H4 (cell line): ENCODE results near the gene METTL22. TPM values are rescaled to one million over a fixed set of nuclear protein-coding genes. Genes with fewer than 3 reads are reported as not detected.
A peak's percentile ranks its signal among the peaks of the same experiment; 100 is the strongest.

Experiments used
- DNase-seq: peaks from one replicate; pipeline ENCODE4 v3.0.0-alpha.2; 2015; ENCODE audit warnings: low spot score
- total RNA-seq: library from RNA; depleted of rRNA; stranded (reverse); fragments of >200 nt; shearing (Covaris generic); gene quantifications from 2 replicates; pipeline ENCODE4 v1.2.3, GENCODE V29; 2014

Gene METTL22
- total RNA-seq, 1 experiment from 2014 or later = 17.1 TPM

DNA sequence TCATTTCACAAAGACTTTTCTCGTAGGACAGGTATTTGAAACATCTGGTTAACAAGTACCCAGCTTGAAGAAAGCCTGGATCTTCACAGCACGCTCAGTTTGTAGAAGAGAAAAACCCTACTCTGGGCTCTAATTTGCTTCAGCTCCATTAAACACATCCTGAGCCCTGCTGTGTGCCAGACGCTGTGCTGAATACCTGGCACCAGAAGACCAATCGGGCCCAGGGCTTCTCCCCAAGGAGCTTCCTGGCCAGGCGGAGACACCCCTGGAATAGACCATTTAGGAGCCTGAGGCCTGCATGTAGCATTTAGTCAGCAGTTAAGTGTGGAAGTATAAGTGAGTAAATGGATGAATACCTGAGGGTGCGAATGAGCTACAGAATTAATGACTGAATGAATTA lies 44.0 kb downstream of the METTL22 start:
- DNase-seq = no peak

DNA sequence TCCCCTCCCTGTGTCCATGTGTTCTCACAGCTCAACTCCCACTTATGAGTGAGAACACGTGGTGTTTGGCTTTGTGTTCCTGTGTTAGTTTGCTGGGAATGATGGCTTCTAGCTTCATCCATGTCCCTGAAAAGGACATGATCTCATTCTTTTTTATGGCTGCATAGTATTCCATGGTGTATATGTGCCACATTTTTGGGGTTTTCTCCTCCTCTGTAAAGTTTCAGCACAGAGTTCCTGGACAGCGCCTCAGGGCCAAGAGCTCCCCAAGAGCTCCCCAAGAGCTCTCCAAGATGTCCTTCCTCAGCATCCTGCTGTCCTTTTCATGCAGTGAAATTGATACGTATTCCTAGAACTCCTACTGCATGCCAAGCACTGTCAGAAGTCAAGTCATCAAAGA lies 46.0 kb downstream of the METTL22 start:
- no peak for DNase-seq

DNA sequence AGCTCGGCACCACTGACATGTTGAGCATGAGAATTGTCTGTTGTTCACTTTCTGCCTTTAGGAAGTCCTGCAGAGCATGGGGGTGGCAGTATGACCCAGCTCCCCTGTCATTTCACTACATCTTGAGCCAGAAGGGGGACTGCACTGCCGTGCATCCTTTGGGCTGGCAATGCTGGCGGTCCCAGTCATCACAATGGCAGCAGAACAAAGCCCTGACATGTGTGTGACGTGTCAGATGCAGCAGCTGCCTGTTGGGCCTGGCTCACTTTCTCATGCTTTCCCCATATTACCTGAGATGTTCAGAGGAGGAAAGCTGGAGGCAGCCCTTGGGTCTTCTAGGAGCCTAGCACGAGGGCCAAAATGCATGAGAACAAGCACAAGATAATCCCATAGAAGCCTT lies 46.6 kb downstream of the METTL22 start:
- DNase-seq = no peak

DNA sequence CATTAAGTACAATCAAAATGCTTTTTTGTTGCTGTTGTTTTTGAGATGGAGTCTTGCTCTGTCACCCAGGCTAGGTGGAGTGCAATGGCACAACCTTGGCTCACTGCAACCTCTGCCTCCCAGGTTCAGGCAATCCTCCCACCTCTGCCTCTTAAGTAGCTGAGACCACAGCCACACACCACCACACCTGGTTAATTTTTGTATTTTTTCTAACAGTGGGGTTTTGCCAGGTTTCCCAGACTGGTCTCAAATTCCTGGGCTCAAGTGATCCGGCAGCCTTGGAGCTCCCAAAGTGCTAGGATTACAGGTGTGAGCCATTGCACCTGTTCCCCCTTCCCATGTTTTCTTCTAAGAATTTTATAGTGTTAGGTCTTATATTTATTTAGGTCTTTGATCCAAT lies 48.0 kb downstream of the METTL22 start:
- no peak for DNase-seq

DNA sequence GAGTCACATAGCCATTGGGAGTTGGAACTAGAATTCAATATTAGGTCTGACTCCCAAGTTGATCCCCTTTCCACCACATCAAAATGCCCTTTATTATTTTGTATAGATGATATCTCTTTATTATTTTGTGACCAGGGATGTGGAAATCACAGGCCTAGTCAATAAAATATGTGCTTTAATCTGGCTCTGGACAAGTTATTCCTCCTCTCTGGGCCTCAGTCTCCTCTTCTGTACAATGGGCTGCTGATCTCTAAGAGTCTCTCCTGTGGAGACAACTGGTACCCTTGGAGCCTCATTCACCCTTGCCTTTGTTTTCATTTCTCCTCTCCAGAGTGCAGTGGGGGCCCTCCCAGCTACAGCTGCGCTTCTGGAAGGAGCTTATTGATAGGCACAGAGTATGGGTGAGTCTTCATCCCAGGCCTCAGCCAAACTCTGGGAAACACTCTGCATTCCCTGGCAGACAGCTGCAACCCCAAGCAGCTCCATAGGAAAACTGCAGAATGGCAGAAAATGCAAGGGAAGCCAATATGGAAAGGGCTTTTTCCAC lies 48.6 kb downstream of the METTL22 start:
- no peak for DNase-seq

DNA sequence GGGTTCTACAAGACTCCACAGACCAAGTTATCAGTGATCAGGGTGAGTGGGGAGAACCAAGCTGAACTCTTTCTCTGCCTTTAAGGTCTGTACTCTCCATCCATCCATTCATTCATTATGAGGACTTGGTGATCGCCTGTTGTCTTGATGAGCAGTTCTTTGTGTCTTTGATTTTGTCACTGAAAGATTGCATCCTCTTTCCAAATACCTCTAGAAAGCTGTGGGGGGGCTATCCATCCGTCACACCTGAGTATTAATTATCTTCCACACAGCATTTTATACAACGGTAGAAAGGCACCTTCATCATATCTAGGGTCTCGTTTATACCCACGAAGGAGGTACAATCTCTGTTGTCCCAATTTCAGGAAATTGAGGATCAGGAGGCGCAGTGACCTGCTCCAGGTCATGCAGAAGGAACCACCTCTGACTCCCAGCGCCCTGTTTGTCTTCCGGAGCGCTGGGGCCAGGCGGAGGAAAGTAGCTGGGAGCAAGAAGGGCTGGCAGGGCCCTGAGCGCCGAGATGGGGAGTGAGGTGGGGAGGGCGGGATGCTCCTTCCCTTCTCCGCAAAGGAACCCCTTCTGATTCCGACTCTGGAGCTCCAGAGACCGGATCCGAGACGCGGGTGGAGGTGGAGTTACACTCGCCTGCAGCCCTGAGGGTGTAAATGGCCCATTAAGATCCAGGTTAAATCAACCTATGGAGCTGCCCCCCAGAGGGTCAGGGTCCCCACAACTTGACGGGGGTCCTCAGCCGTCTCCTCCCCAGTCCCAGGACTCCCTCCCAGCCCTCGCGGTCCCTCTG lies 52.3 kb downstream of the METTL22 start:
- no peak for DNase-seq

DNA sequence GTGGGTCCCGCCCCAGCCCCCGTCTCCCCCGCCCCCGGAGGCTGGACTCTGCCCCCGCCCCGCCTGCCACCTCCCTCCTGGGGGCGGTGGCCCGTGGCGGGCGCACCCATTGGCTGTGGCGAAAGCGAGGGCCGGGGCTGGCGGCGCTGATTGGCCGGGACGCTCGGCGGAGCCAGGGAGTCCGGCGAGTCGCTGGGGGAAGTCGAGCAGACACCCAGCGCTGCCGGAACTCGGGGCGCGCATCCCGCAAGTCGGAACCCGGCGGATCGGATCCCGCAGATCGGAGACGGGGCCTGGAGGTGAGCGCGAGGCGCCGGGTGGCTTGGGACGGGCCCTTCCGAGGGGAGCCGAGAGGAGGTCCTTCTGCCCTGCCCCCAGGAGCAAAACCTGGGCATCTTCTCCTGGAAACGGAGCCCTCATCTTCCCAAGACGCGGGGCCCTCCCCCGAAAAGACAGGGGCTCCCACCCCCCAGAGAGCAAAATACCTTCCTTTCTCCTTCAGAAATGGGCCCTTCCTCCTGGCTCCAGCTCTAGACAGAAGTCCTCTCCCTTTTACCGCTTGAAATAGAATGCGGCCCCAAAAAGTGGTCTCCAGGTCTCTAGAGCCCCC lies 53.0 kb downstream of the METTL22 start, which contains the start of gene ABAT:
ABAT (plus strand) TSS at position 205 of the 610 bp plus-strand sequence. CDS start 61,123 bp downstream, outside the sequence.
- DNase-seq = peak; percentile 56

DNA sequence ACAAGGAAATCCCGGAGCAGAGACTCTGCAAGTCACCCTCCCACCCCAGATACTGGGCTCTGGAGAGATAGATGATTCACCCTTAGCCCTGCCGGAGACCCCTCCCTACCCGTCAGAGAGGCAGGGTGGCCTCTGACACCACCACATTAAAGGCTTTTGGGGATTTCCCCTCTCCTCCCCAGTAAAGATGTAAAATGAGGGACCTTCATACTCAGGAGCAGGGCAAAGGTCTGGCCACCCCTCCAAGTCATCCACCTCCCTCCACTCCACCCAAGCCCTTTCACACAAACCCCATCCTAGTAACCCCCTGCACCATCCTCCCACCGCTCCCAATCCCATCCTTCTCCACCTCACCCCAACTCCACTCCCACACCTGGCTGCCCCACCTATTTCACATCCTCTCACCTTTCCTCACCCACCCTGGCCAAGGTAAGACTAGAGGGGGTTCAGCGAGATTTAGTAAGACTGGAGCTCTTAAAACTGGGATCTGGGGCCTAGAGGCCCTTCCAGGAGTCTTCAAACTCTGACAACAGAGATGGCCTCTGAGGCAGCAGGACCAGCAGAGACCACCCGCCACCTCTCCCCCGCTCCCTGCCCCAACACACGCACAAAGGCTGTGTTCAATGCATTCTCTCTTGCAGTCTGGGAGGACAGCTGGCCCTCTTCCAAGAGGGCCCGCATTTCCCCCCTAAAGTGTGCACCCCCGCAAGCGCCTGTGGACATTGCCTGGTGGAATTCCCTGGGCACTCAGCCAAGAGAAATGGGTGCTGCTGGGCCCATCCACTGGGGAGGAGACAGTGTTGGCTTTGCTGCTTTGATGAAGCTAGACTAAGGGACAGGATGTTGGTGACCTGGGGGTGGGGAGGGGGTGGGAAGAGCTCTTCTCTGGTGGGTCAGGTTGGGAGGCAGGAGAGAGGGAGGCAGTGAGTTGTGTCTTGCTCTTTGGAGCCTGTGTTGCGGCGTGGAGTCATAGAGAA lies 54.0 kb downstream of the METTL22 start:
- no peak for DNase-seq

DNA sequence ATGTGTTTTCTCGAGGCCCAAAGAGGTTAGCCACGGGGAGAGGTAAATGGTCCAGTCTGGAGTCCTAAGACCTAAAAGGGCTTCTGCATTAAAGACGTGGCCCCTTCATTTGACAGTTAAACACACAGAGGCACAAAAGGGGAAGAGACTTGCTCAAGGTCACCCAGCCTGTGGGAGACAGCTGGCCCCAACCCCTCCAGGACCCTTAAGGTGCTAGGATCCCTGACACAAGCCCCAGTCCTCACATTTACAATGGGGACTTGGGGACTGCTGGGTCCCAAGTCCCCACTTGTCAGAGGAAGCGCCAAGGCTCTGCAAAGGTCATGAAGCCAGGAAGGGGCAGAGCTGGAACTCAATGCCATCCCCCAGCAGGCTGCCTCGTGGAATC lies 54.7 kb downstream of the METTL22 start:
- DNase-seq = no peak

DNA sequence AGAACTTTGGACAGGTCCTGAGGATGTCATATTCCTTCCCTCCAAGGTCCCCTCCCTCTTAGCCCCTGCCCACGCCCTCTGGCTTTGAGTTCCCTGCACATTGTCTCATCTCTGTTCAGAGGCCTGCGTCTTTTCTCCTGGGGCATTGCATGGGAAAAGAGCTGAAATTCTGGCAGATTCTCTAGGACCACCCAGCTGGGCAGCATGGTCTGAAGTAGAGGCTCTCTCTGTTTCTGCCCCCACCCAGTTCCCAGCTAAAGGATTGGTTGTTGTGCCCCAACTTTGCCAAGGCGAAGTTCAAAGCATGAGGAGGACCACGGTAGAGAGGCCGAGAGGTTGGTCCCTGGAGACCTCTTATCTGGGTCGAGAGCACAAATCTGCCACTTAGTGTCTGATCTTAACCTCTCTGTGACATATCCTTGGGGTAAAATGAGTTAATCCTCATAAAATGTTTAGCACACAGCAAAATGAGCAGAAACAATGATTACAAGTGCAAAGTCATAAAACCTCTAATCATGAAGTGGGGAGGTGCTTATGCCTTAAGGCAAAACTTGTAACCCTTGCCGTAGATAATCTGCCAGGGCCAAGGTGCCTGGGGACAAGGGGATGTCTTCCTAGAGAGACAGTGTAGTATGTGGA lies 55.4 kb downstream of the METTL22 start:
- no peak for DNase-seq

DNA sequence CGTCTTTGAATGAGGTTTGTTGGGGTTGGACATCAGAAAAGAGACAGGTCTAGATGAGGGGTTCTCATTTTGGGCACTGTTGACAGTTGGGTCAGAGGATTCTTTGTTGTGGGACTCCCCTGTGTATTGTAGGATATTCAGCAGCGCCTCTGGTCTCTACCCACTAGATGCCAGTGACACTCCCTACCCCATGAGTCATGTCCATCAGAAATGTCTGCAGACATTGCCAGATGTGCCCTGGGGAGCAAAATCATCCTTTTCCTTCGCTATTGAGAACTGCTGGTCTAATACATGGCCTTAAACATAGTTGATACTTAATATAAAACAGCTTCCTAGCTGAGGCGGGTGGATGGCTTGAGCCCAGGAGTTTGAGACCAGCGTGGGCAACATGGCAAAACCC lies 56.0 kb downstream of the METTL22 start:
- no peak for DNase-seq

DNA sequence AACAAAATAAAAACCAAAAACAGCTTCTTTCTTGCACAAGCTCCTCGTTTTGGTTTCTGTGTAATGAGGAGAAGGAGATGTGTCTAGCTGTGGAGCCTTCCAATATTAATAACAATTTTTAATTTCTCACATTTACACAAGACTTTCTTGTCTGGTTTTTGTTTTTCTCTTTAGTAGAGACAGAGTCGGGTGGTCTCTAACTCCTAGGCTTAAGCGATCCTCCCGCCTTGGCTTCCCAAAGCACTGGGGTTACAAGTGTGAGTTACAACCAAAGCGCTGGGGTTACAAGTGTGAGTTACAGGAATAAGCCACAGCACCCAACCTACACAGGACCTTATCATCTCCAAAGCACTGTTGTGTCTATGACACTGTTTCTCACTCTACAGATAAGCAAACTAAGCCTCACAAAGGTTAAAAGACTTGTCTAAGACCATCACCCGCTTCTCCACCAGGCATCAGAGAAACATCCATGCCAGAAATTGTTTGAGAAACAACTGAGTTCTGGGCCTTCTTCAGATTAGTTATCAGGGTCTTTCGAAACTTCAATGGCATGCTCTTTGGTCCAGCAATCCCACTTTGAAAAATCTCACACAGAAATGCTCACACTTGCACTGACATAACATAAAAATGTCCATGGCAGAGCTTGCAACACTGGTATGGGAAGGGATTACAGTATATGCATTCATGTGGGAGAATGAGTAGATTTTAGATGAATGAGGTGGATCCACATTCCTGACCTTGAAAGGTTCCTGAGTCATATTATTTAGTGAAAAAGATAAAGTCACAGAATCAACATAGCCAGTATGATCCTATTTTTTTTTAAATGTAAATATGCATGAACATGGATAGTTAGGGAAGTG lies 56.8 kb downstream of the METTL22 start:
- DNase-seq = no peak

DNA sequence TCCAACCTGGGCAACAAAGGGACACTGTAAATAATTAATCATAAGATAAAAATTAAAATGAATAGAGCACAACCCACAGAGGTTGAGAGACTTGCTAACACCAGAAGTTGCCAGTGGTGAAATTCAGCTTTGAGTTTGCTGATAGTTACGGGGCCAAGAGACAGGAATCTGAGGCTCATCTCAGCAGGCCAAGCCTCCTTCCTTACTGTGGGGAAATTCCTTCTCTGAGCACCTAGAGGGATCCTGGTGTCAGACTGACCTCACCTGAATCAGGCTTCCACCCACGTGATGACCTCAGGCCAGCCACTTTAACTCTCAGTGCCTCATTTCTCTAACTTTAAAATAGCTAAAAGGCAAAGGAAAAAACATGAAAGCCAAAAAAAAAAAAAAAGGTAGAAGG lies 57.7 kb downstream of the METTL22 start:
- no peak for DNase-seq

DNA sequence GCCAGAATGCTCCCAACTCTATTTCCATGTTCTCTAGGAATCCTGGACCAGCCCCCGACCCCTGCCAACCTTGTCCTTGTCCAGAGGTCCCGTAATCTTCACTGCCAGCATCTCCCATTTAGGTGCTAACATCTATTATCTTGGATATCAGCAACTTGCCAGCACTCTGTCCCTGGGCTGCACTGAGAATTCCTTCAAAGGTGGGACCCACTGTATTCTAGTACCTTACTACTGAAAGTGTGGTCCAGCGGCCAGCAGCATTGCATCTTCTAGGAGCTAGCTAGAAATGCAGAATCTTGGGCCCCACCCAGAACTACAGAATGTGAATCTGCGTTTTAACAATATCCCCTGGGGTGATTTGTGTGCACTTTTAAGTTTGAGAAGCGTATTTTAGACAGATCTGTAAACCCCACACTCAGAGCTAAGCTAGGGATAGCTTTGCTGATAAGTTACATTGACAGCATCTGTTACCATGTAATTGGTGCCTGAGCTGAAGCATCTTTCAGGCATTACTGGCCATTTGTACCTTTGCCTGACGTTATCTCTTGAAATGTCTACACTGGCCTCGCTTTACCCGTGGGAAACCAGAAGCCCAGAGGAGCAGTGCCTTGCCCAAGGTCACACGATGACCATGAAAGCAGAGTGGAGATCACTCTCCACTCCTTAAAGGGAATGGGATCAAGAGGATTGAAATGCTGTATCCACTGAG lies 61.2 kb downstream of the METTL22 start:
- no peak for DNase-seq

DNA sequence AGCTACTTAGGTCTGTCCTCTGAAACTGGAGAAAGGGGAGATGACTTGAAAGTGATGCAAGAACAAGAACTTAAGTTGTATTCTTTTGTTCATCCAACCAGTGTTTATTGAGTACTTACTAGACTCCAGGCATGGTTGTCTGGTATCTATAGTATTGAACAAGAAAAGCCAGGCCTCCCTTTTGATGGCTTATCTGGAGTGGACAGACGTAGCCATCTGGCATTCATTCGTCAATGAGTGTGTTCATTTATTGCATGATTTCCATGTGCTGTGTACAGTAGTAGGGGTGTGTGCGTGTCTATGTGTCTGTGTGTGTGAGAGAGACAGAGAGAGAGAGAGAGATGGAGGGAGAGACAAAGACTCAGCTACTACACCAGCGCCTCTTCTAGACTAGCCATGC lies 62.1 kb downstream of the METTL22 start:
- DNase-seq = no peak

DNA sequence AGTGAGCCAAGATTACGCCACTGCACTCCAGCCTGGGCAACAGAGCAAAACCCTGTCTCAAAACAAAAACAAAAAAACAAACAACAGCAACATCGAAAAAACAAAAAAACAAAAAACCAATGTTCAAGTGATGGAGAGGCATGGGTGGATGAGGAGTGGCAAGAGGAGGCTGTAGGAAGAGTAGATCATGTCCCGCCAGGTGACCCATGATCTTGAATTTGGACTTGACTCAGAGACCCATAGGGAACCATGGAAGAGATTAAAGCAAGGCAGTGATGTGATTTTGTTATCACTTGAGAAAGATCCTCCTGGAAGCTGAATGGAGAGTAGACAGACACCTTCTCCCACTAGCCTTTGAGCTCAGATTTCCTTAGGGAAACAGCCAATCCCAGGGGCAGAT lies 64.1 kb downstream of the METTL22 start:
- no peak for DNase-seq

DNA sequence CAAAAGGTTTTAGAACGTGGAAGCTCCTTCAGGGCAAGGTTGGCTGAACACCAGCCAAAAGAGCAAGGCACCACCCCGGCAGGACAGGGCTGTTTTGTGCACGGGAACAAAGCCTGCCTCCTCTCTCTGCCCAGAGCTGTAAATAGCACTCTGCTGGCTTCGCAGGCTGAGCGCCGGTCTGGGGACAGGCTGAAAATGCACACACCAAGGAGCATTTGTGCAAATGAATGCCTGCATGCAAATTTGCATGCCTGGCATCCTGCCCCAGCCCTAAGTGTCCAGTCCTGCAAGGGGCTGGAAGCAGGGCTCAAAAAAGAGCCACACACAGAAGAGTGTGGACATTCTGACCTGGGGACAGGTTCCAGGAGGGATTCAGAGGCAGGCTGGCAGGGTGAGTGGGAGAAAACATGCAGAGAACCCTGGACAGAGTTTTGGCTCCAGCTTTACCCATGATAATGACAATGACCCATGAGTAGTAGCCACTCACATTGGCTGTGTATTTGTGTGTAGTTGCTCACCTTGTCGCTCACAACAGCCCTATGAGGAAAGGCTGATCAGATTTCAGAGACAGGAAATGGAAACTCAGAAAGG lies 64.6 kb downstream of the METTL22 start:
- no peak for DNase-seq

DNA sequence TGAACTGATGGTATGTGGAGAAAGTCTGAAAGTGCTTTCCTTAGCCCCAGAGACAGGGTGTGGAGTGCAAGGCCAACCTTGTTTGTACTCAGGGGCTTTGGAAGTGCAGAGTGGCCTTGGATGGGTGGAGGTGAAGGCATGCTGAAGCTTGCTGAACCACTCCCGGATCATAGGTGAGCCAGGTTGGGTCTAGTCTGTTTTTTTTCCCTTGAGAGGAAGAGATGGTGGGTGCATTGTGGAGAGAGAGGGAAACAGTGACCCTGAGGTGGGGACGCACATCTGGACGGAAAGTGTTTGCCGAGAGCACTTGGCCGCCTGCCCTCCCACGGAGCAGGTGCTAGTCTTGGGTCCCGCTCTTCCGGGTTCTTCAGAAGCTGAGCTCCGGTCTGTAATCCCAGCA lies 65.4 kb downstream of the METTL22 start:
- DNase-seq = no peak

DNA sequence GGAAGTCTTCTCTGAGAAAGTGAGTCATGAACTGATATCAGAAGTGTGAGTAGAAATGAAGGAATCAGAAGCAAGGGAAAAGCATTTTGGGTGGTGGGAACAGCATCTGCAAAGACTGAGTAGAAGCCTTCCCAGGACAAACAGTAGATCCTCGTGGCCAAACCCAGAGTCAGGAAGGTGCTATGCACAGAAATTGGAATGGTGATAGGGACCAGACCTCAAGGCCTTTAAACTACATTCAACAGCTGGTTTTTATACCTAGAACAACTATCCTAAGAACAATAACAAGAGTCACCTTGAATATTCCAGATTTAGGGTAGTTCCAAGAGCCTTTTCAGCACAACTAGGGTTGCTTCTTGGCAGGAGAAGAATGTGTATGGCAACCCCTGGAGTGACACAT lies 68.2 kb downstream of the METTL22 start:
- no peak for DNase-seq

DNA sequence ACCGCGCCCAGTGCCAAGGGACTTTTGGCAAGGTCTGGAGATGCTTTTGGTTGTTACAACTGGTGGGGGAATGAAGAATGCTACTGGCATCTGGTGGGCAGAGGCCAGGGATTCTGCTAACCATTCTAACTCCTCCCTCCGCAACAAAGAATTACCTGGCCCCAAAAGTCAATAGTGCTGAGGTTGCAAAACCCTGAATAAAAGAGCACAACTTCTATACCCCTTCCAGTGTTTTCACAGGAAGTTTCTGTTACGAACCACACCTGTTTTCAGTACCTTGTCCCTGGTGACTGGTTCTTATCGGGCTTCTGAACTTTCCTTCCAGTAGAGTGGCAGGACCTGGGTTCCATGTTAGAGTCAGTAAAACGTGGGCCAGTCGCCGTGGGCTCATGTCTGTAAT lies 70.2 kb downstream of the METTL22 start:
- no peak for DNase-seq
